ENCODE results near the gene ANKRD55. TPM values are rescaled to one million over a fixed set of nuclear protein-coding genes. Genes with fewer than 3 reads are reported as not detected.

Gene ANKRD55
- polyA plus RNA-seq, 1 of the 3 experiments (the other 2 are of a cell fraction) = not detected

GRCh38 chr5:56172241-56172640 is 60.9 kb downstream of the ANKRD55 start:
- POLR2A ChIA-PET = no interaction called here
- Histone ChIP-seq H3K4me3 (ENCODE audit: low read depth in 2 of 2, low read length in 1 of 2) (no peak overlapping the region), H3F3A (replicated peaks; ENCODE audit: insufficient read depth) (peaks cover 6% of the 10 kb centered on the region), H3K79me2 (ENCODE audit: insufficient read depth) (no peaks in the 10 kb centered on the region), H3K27ac (ENCODE audit: low read depth in 2 of 2, low read length in 1 of 2) (no peak overlapping the region; a peak in 1 of 4 replicates), H4K20me1 (ENCODE audit: insufficient read depth) (no peaks in the 10 kb centered on the region), H3K9me2 (no peaks in the 10 kb centered on the region), H3K9me3 (no peaks in the 10 kb centered on the region), H3K27me3 (ENCODE audit: insufficient read depth) (no peaks in the 10 kb centered on the region), H3K4me1 (ENCODE audit: control insufficient read depth in 1 of 2, insufficient read depth in 2 of 2, low read depth in 1 of 2, low read length in 1 of 2) (0 out of 4 replicates have a peak, but pooled peaks cover 0 to 14% of the 10 kb centered on the region in 2 experiments), H2AFZ (ENCODE audit: low read depth) (no peak overlapping the region), H3K36me3 (replicated peaks in 1 of 2; ENCODE audit: control insufficient read depth in 1 of 2, insufficient read depth in 2 of 2, low read length in 1 of 2) (no peaks in the 10 kb centered on the region), H3K4me2 (no peak overlapping the region), H3K9ac (no peak overlapping the region)
- CTCF ChIA-PET = no interaction called here
- TF ChIP-seq FOXJ3 (CRISPR knock-in tag; IDR thresholded peaks at IDR 0.05) (no peak), RCOR1 (IDR thresholded peaks at IDR 0.05; ENCODE audit: low read length) (no peak), GATA2 (CRISPR knock-in tag; IDR thresholded peaks at IDR 0.05) (no peak), TEAD4 (IDR thresholded peaks at IDR 0.05; ENCODE audit: borderline replicate concordance, insufficient read depth) (no peak), MAX (IDR thresholded peaks at IDR 0.05; ENCODE audit: low read depth) (no peak), RFX5 (IDR thresholded peaks at IDR 0.05; ENCODE audit: low read length) (no peak), CHD2 (IDR thresholded peaks at IDR 0.05; ENCODE audit: low read length, partially characterized antibody) (no peak), USF1 (IDR thresholded peaks at IDR 0.05; ENCODE audit: borderline replicate concordance, low read depth) (no peak), SMC3 (IDR thresholded peaks at IDR 0.05; ENCODE audit: low read depth, low read length) (no peak), MXI1 (IDR thresholded peaks at IDR 0.05; ENCODE audit: low read depth, low read length) (no peak), CTCF (IDR thresholded peaks at IDR 0.05) (no peak), TAF1 (IDR thresholded peaks at IDR 0.05; ENCODE audit: borderline replicate concordance, low read depth, low read length) (no peak), ZBTB33 (IDR thresholded peaks at IDR 0.05; ENCODE audit: borderline replicate concordance, low read depth) (no peak), FOSL2 (IDR thresholded peaks at IDR 0.05; ENCODE audit: borderline replicate concordance, low read depth) (no peak), ELF1 (IDR thresholded peaks at IDR 0.05) (no peak)
- WGBS (ENCODE audit: low lambda C conversion rate) = 23% methylated on average over 1 of the region's 1 CpG
- no peak for DNase-seq
